Measurements from ENCODE around the gene OSBPL6. TPM values are rescaled to one million over a fixed set of nuclear protein-coding genes. Genes with fewer than 3 reads are reported as not detected.

The OSBPL6 gene
- total RNA-seq, 2 donors from 2014 or later: 0.95 to 4.6 TPM

GRCh38 chr2:178242552-178242883 lies 48.2 kb downstream of the OSBPL6 start:
- Histone ChIP-seq H3K4me1 (ENCODE audit: control insufficient read depth in 1 of 2, low read depth in 2 of 2) (peaks cover 2 to 11% of the 10 kb centered on the region in 2 donors), H3K27ac (peak overlapping the region in 1 of 2 donors; percentile 44), H3K4me3 (no peak overlapping the region), H3K36me3 (no peaks in the 10 kb centered on the region), H3K9me3 (no peaks in the 10 kb centered on the region), H3K27me3 (replicated peaks; ENCODE audit: insufficient read depth) (no peaks in the 10 kb centered on the region)
- TF ChIP-seq CTCF (IDR thresholded peaks at IDR 0.05): no peak
- DNase-seq (ENCODE audit: low spot score) (no peak), ATAC-seq (ENCODE audit: insufficient number of reproducible peaks, low FRiP score, low read depth) (no peak)

GRCh38 chr2:178243961-178244360 lies 49.6 kb downstream of the OSBPL6 start:
- Histone ChIP-seq H3K4me1 (ENCODE audit: control insufficient read depth in 1 of 2, low read depth in 2 of 2) (peaks cover 2 to 11% of the 10 kb centered on the region in 2 donors), H3K27ac (no peak overlapping the region), H3K27me3 (replicated peaks; ENCODE audit: insufficient read depth) (no peaks in the 10 kb centered on the region), H3K36me3 (no peaks in the 10 kb centered on the region), H3K4me3 (no peak overlapping the region), H3K9me3 (no peaks in the 10 kb centered on the region)
- no peak for TF ChIP-seq CTCF (IDR thresholded peaks at IDR 0.05)
- DNase-seq (ENCODE audit: low spot score) (no peak), ATAC-seq (ENCODE audit: insufficient number of reproducible peaks, low FRiP score, low read depth) (no peak)

GRCh38 chr2:178244777-178245176 lies 50.5 kb downstream of the OSBPL6 start:
- Histone ChIP-seq H3K9me3 (no peaks in the 10 kb centered on the region), H3K36me3 (no peaks in the 10 kb centered on the region), H3K27ac (no peak overlapping the region), H3K4me3 (no peak overlapping the region), H3K27me3 (replicated peaks; ENCODE audit: insufficient read depth) (no peaks in the 10 kb centered on the region), H3K4me1 (ENCODE audit: control insufficient read depth in 1 of 2, low read depth in 2 of 2) (peaks cover 2 to 11% of the 10 kb centered on the region in 2 donors)
- TF ChIP-seq CTCF (IDR thresholded peaks at IDR 0.05): no peak
- DNase-seq (ENCODE audit: low spot score) (no peak), ATAC-seq (ENCODE audit: insufficient number of reproducible peaks, low FRiP score, low read depth) (no peak)

GRCh38 chr2:178246696-178247095 lies 52.4 kb downstream of the OSBPL6 start:
- Histone ChIP-seq H3K36me3 (no peaks in the 10 kb centered on the region), H3K9me3 (no peaks in the 10 kb centered on the region), H3K27me3 (replicated peaks; ENCODE audit: insufficient read depth) (no peaks in the 10 kb centered on the region), H3K4me1 (ENCODE audit: control insufficient read depth in 1 of 2, low read depth in 2 of 2) (peaks cover 2 to 15% of the 10 kb centered on the region in 2 donors), H3K4me3 (no peak overlapping the region), H3K27ac (no peak overlapping the region)
- no peak for DNase-seq (ENCODE audit: low spot score)
- TF ChIP-seq CTCF (IDR thresholded peaks at IDR 0.05): no peak
- no peak for ATAC-seq (ENCODE audit: insufficient number of reproducible peaks, low FRiP score, low read depth)

GRCh38 chr2:178247250-178247649 lies 52.9 kb downstream of the OSBPL6 start:
- Histone ChIP-seq H3K27me3 (replicated peaks; ENCODE audit: insufficient read depth) (no peaks in the 10 kb centered on the region), H3K4me3 (no peak overlapping the region), H3K4me1 (ENCODE audit: control insufficient read depth in 1 of 2, low read depth in 2 of 2) (peaks cover 2 to 9% of the 10 kb centered on the region in 2 donors), H3K36me3 (no peaks in the 10 kb centered on the region), H3K9me3 (no peaks in the 10 kb centered on the region), H3K27ac (no peak overlapping the region)
- no peak for TF ChIP-seq CTCF (IDR thresholded peaks at IDR 0.05)
- DNase-seq (ENCODE audit: low spot score) (no peak), ATAC-seq (ENCODE audit: insufficient number of reproducible peaks, low FRiP score, low read depth) (no peak)

Data from thoracic aorta (tissue), 2 donors.